Effector memory CD4-positive, alpha-beta T cell (primary cell): ENCODE measurements around the gene FAT1.

Experiments
- DNase-seq, 3 donors: peaks; one replicate each; pipeline ENCODE4 v3.0.0-alpha.2; 2020
- H3K27ac ChIP-seq: 2 replicates; pipeline ENCODE4 v1.7.0; 2013; ENCODE audit warnings: mild to moderate bottlenecking, low read length, moderate library complexity; ENCODE audit not compliant: insufficient read depth, poor library complexity, severe bottlenecking
- H3K27me3 ChIP-seq: replicated peaks from 2 replicates; pipeline ENCODE4 v1.7.0; 2013; ENCODE audit warnings: mild to moderate bottlenecking, low read length; ENCODE audit not compliant: insufficient read depth, control insufficient read depth, poor library complexity, severe bottlenecking
- H3K36me3 ChIP-seq: 2 replicates; pipeline ENCODE4 v1.7.0; 2013; ENCODE audit warnings: mild to moderate bottlenecking, low read length, moderate library complexity; ENCODE audit not compliant: control insufficient read depth, insufficient read depth
- H3K4me1 ChIP-seq: 2 replicates; pipeline ENCODE4 v1.7.0; 2013; ENCODE audit warnings: low read length, mild to moderate bottlenecking; ENCODE audit not compliant: control insufficient read depth, insufficient read depth, poor library complexity, severe bottlenecking
- H3K4me3 ChIP-seq: 2 replicates; pipeline ENCODE4 v1.7.0; 2013; ENCODE audit warnings: low read length, low read depth, mild to moderate bottlenecking; ENCODE audit not compliant: insufficient read depth, poor library complexity, severe bottlenecking
- H3K9me3 ChIP-seq: 2 replicates; pipeline ENCODE4 v1.7.0; 2013; ENCODE audit warnings: mild to moderate bottlenecking, low read length, moderate library complexity; ENCODE audit not compliant: control insufficient read depth

Gene FAT1

GRCh38 chr4:186709517-186709916 lies 14.1 kb downstream of the FAT1 start:
- no peaks in the 10 kb centered on the region for H3K9me3 ChIP-seq
- H3K4me1 ChIP-seq: no peaks in the 10 kb centered on the region
- no peak for DNase-seq
- H3K4me3 ChIP-seq: no peak overlapping the region
- H3K27ac ChIP-seq: no peak overlapping the region
- H3K27me3 ChIP-seq: no peaks in the 10 kb centered on the region
- no peaks in the 10 kb centered on the region for H3K36me3 ChIP-seq

GRCh38 chr4:186708554-186708953 lies 15.1 kb downstream of the FAT1 start:
- Histone ChIP-seq H3K27me3 (no peaks in the 10 kb centered on the region), H3K36me3 (no peaks in the 10 kb centered on the region), H3K9me3 (no peaks in the 10 kb centered on the region), H3K4me1 (no peaks in the 10 kb centered on the region), H3K27ac (no peak overlapping the region), H3K4me3 (no peak overlapping the region)
- no peak for DNase-seq

GRCh38 chr4:186707996-186708395 lies 15.7 kb downstream of the FAT1 start:
- no peaks in the 10 kb centered on the region for H3K36me3 ChIP-seq

GRCh38 chr4:186707574-186707973 lies 16.1 kb downstream of the FAT1 start:
- H3K27ac ChIP-seq: no peak overlapping the region
- H3K9me3 ChIP-seq: no peaks in the 10 kb centered on the region
- H3K4me1 ChIP-seq: no peaks in the 10 kb centered on the region
- H3K4me3 ChIP-seq: no peak overlapping the region
- H3K36me3 ChIP-seq: no peaks in the 10 kb centered on the region
- DNase-seq: no peak
- no peaks in the 10 kb centered on the region for H3K27me3 ChIP-seq

More at GRCh38 chr4:186707996-186708395, 15.7 kb downstream of the FAT1 start:
- H3K27me3 ChIP-seq: no peaks in the 10 kb centered on the region
- H3K27ac ChIP-seq: no peak overlapping the region
- H3K9me3 ChIP-seq: no peaks in the 10 kb centered on the region
- H3K4me1 ChIP-seq: no peaks in the 10 kb centered on the region
- no peak overlapping the region for H3K4me3 ChIP-seq
- no peak for DNase-seq

GRCh38 chr4:186704057-186704456 lies 19.6 kb downstream of the FAT1 start:
- Histone ChIP-seq H3K9me3 (no peaks in the 10 kb centered on the region), H3K27ac (no peak overlapping the region), H3K27me3 (no peaks in the 10 kb centered on the region), H3K4me1 (no peaks in the 10 kb centered on the region), H3K4me3 (no peak overlapping the region), H3K36me3 (no peaks in the 10 kb centered on the region)
- no peak for DNase-seq

DNA sequence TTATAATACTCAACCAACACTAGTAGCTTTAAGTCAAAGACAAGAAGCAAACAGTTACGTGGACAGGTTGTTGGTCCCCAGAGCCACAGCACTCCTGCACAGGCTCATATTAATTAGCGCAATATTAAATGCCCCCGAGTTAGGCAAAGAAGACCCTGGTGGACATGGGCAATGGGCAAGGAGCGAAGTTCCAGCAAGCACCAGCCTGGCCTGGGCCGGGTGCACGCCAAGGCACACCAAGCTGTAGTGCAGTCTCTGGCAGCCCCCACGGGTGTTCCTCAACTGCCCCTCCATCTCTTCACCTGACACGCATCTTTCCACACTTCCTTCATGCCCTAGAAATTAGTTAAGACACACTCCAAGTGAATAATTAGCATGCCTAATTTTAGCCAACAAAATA lies 20.1 kb downstream of the FAT1 start:
- Histone ChIP-seq H3K36me3 (no peaks in the 10 kb centered on the region), H3K9me3 (no peaks in the 10 kb centered on the region), H3K27ac (no peak overlapping the region), H3K4me3 (no peak overlapping the region), H3K27me3 (no peaks in the 10 kb centered on the region), H3K4me1 (no peaks in the 10 kb centered on the region)
- DNase-seq: no peak

DNA sequence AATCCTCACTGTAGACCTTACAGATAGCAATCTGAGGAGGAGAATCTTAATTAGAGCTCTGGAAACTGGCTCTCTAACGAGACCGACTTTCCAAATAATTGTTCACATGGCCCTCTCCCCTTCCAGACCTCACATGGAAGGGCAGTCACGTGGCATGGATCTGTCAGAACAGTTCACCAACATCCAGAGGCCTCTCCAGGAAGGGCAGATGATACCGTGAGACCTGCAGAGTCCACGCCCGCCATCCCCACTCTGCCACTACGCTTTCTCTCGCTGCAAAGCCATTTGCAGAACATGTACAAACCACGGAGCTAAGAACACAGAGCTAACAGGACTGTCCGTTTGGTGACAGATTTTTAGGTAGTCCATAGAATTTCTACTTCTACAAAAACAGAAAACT lies 20.7 kb downstream of the FAT1 start:
- H3K27ac ChIP-seq: no peak overlapping the region
- H3K27me3 ChIP-seq: no peaks in the 10 kb centered on the region
- no peaks in the 10 kb centered on the region for H3K4me1 ChIP-seq
- no peak for DNase-seq
- H3K4me3 ChIP-seq: no peak overlapping the region
- H3K36me3 ChIP-seq: no peaks in the 10 kb centered on the region
- no peaks in the 10 kb centered on the region for H3K9me3 ChIP-seq

DNA sequence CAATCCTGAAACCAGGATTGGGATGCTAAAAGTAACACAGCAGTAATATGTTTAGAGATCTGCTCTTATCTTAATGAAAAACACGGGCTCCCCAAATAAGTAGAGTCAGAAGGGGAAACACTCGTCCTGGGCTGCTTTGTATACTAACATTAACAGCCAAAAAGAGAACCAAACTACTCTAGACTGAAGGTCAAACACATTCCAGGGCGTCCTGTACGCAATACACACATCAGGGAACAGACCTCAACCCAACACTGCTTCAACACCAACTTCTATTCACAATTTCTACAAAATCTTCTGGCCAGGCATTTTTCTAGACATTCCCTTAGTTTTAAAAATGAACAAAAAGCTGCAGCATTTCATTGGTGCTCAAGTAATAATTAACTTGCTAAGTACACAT lies 21.4 kb downstream of the FAT1 start:
- DNase-seq: no peak
- no peaks in the 10 kb centered on the region for H3K9me3 ChIP-seq
- H3K36me3 ChIP-seq: no peaks in the 10 kb centered on the region
- no peak overlapping the region for H3K27ac ChIP-seq
- H3K4me3 ChIP-seq: no peak overlapping the region
- H3K4me1 ChIP-seq: no peaks in the 10 kb centered on the region
- no peaks in the 10 kb centered on the region for H3K27me3 ChIP-seq

GRCh38 chr4:186701788-186702187 lies 21.9 kb downstream of the FAT1 start:
- Histone ChIP-seq H3K4me1 (no peaks in the 10 kb centered on the region), H3K4me3 (no peak overlapping the region), H3K9me3 (no peaks in the 10 kb centered on the region), H3K27ac (no peak overlapping the region), H3K27me3 (no peaks in the 10 kb centered on the region), H3K36me3 (no peaks in the 10 kb centered on the region)
- no peak for DNase-seq

GRCh38 chr4:186701273-186701672 lies 22.4 kb downstream of the FAT1 start:
- Histone ChIP-seq H3K4me3 (no peak overlapping the region), H3K27ac (no peak overlapping the region), H3K4me1 (no peaks in the 10 kb centered on the region)

DNA sequence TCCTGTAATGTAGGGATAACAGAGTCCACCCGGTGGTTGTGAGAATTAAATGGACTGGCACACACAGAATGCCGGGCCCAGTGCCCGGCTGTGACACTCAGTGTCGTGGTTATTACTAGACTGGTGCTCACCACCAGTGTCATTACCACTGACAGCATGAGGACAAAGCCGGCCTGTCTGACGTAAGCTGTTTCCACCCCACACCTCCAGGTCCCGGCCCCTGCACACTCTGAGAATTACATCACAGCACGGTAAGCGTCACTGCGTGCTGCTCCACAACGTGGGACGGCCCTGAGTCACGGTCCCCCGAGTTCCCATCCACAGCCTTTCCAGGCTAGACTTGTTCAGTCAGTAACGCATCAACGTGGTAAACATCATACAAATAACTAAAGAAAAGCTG lies 22.9 kb downstream of the FAT1 start:
- H3K4me1 ChIP-seq: no peaks in the 10 kb centered on the region
- DNase-seq: no peak
- H3K36me3 ChIP-seq: no peaks in the 10 kb centered on the region
- H3K27ac ChIP-seq: no peak overlapping the region
- no peak overlapping the region for H3K4me3 ChIP-seq
- no peaks in the 10 kb centered on the region for H3K9me3 ChIP-seq
- H3K27me3 ChIP-seq: no peaks in the 10 kb centered on the region

More at GRCh38 chr4:186701273-186701672, 22.4 kb downstream of the FAT1 start:
- Histone ChIP-seq H3K36me3 (no peaks in the 10 kb centered on the region), H3K27me3 (no peaks in the 10 kb centered on the region), H3K9me3 (no peaks in the 10 kb centered on the region)
- no peak for DNase-seq
